ENCODE data around the gene MEX3A. TPM values are rescaled to one million over a fixed set of nuclear protein-coding genes. Genes with fewer than 3 reads are reported as not detected.
"Not testable (repeated sequence)": the region's sequence is repeated elsewhere in the genome, so short reads cannot be mapped to it uniquely, and the experiment has no call there.

MEX3A gene
- total RNA-seq, 1 experiment from 2014 or later, result 6.1 TPM

- H3K4me1 ChIP-seq (ENCODE audit: control insufficient read depth in 1 of 2, insufficient read depth in 2 of 2, low read length in 2 of 2), result peaks cover 0 to 11% of the 10 kb centered on the region in 2 experiments; a peak in 2 of 4 replicates
- ATAC-seq, result no peak
- no peaks in the 10 kb centered on the region for H4K20me1 ChIP-seq (ENCODE audit: insufficient read depth)
- RAD21 ChIA-PET (ENCODE audit: low non-redundant PET in 1 of 2, low total read pairs in 2 of 2, uncharacterized antibody in 2 of 2, unreplicated experiment in 2 of 2), result no interaction called here
- no peak overlapping the region for H2AFZ ChIP-seq (ENCODE audit: low read depth, low read length, poor library complexity, severe bottlenecking)
- no peak overlapping the region for H3K4me3 ChIP-seq (replicated peaks in 1 of 2; ENCODE audit: low read depth in 1 of 2, low read length in 2 of 2)
- CTCF ChIA-PET, result interaction anchor here (0.5 to 1.5 kb wide), 2 partner anchors 12 to 154 kb away, joined by 3 to 4 read pairs; partner anchors contain the start of gene RAB25
- H3K9me3 ChIP-seq (ENCODE audit: control insufficient read depth in 1 of 2, insufficient read depth in 1 of 2, low read depth in 1 of 2, low read length in 2 of 2), result no peaks in the 10 kb centered on the region
- peaks cover 4% of the 10 kb centered on the region; the same call in 1 of the 2 replicates for H3K79me2 ChIP-seq (ENCODE audit: insufficient read depth, low read length)
- no peak overlapping the region for H3K9ac ChIP-seq (ENCODE audit: low read length)
- H3K27me3 ChIP-seq (ENCODE audit: insufficient read depth, low read length), result no peaks in the 10 kb centered on the region
- H3K36me3 ChIP-seq (ENCODE audit: control insufficient read depth in 1 of 2, insufficient read depth in 2 of 2, low read length in 2 of 2), result peaks cover 18 to 31% of the 10 kb centered on the region in 2 experiments
- no TSS peak for BruUV-seq (replicated peaks)
- DNase-seq (ENCODE audit: low read depth, low spot score), result no peak
- H3K9me2 ChIP-seq (ENCODE audit: insufficient read depth), result no peaks in the 10 kb centered on the region
- intact Hi-C loops (cut with micrococcal nuclease), result no loop called here
- no peak overlapping the region for H3K27ac ChIP-seq (ENCODE audit: low read depth, low read length)
- no peak overlapping the region for H3K4me2 ChIP-seq (ENCODE audit: low read length)
- TF ChIP-seq TCF7L2 (IDR thresholded peaks at IDR 0.05; ENCODE audit: borderline replicate concordance, extremely low read depth, insufficient read depth, insufficient read length) (no peak), RAD21 (IDR thresholded peaks at IDR 0.05; ENCODE audit: low read depth) (no peak), SP1 (IDR thresholded peaks at IDR 0.05; ENCODE audit: low read depth) (no peak), SIN3A (IDR thresholded peaks at IDR 0.05; ENCODE audit: low read depth) (no peak), FOSL1 (IDR thresholded peaks at IDR 0.05; ENCODE audit: low read depth) (no peak), ZBTB33 (IDR thresholded peaks at IDR 0.05; ENCODE audit: extremely low read depth, insufficient replicate concordance, low read length) (no peak), YY1 (IDR thresholded peaks at IDR 0.05; ENCODE audit: extremely low read depth, insufficient replicate concordance, low read depth, low read length) (no peak), POLR2A (IDR thresholded peaks at IDR 0.05; ENCODE audit: borderline replicate concordance, extremely low read depth, insufficient read depth, insufficient read length) (no peak)
- TF ChIP-seq, protein P1, sequence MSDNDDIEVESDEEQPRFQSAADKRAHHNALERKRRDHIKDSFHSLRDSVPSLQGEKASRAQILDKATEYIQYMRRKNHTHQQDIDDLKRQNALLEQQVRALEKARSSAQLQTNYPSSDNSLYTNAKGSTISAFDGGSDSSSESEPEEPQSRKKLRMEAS (IDR thresholded peaks at IDR 0.05), result no peak
- TF ChIP-seq, protein P2, sequence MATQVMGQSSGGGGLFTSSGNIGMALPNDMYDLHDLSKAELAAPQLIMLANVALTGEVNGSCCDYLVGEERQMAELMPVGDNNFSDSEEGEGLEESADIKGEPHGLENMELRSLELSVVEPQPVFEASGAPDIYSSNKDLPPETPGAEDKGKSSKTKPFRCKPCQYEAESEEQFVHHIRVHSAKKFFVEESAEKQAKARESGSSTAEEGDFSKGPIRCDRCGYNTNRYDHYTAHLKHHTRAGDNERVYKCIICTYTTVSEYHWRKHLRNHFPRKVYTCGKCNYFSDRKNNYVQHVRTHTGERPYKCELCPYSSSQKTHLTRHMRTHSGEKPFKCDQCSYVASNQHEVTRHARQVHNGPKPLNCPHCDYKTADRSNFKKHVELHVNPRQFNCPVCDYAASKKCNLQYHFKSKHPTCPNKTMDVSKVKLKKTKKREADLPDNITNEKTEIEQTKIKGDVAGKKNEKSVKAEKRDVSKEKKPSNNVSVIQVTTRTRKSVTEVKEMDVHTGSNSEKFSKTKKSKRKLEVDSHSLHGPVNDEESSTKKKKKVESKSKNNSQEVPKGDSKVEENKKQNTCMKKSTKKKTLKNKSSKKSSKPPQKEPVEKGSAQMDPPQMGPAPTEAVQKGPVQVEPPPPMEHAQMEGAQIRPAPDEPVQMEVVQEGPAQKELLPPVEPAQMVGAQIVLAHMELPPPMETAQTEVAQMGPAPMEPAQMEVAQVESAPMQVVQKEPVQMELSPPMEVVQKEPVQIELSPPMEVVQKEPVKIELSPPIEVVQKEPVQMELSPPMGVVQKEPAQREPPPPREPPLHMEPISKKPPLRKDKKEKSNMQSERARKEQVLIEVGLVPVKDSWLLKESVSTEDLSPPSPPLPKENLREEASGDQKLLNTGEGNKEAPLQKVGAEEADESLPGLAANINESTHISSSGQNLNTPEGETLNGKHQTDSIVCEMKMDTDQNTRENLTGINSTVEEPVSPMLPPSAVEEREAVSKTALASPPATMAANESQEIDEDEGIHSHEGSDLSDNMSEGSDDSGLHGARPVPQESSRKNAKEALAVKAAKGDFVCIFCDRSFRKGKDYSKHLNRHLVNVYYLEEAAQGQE (IDR thresholded peaks at IDR 0.05; ENCODE audit: low read depth), result no peak
- POLR2A ChIA-PET, result no interaction called here
These were observed 10.0 kb downstream of the MEX3A start for GRCh38 chr1:156072251-156072650.

DNA sequence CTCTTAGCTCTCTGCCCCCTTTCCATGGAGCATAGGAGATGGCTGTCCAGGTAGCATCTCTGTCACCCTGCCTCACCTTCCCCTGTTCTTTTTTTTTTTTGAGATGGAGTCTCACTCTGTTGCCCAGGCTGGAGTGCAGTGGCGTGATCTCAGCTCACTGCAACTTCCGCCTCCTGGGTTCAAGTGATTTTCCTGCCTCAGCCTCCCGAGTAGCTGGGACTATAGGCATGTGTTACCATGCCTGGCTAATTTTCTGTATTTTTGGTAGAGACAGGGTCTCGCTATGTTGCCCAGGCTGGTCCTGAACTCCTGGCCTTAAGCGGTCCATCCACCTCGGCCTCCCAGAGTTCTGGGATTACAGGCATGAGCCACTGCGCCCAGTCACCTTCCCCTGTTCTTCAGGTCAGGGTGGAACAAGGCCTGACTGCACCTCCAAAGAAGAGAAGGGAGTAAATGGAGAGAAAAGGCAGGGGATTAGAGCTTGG is 10.9 kb downstream of the MEX3A start:
- H3K9me3 ChIP-seq (ENCODE audit: control insufficient read depth in 1 of 2, insufficient read depth in 1 of 2, low read depth in 1 of 2, low read length in 2 of 2); H3K27ac ChIP-seq (ENCODE audit: low read depth, low read length); H3K9ac ChIP-seq (ENCODE audit: low read length); H3K9me2 ChIP-seq (ENCODE audit: insufficient read depth); RAD21 ChIA-PET (ENCODE audit: low non-redundant PET in 1 of 2, low total read pairs in 2 of 2, uncharacterized antibody in 2 of 2, unreplicated experiment in 2 of 2); POLR2A ChIA-PET; H4K20me1 ChIP-seq (ENCODE audit: insufficient read depth); ATAC-seq; H3K27me3 ChIP-seq (ENCODE audit: insufficient read depth, low read length); CTCF ChIA-PET; H3K4me3 ChIP-seq (replicated peaks in 1 of 2; ENCODE audit: low read depth in 1 of 2, low read length in 2 of 2); BruUV-seq (replicated peaks); DNase-seq (ENCODE audit: low read depth, low spot score); H2AFZ ChIP-seq (ENCODE audit: low read depth, low read length, poor library complexity, severe bottlenecking); H3K4me2 ChIP-seq (ENCODE audit: low read length); intact Hi-C loops (cut with micrococcal nuclease): not testable (repeated sequence)
- H3K79me2 ChIP-seq (ENCODE audit: insufficient read depth, low read length), result peaks cover 12% of the 10 kb centered on the region; the same call in 1 of the 2 replicates
- H3K4me1 ChIP-seq (ENCODE audit: control insufficient read depth in 1 of 2, insufficient read depth in 2 of 2, low read length in 2 of 2), result peaks cover 0 to 11% of the 10 kb centered on the region in 2 experiments; a peak in 2 of 4 replicates
- H3K36me3 ChIP-seq (ENCODE audit: control insufficient read depth in 1 of 2, insufficient read depth in 2 of 2, low read length in 2 of 2), result peaks cover 21 to 31% of the 10 kb centered on the region in 2 experiments
